ENCODE data around the gene MLLT3. TPM values are rescaled to one million over a fixed set of nuclear protein-coding genes. Genes with fewer than 3 reads are reported as not detected.

Gene MLLT3
- total RNA-seq, 2 experiments from 2014 or later: 42.5 to 49.2 TPM

DNA sequence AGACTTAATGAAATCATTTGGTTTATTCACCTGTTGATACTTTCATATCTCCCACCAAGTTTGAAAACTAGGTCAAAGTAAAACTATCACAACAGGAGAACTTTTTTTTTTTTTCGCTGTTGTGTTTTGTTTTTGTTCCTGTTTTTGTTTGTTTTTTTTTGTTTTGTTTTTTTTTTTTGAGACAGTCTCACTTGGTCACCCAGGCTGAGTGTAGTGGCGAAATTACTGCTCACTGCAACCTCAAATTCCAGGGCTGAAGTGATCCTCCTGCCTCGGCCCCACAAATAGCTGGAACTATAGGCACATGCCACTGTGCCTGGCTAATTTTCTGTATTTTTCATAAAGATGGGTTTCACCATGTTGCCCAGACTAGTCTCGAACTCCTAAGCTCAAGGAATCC lies 49.3 kb downstream of the MLLT3 start:
- no peak for DNase-seq
- intact Hi-C loops (cut with DNase I, micrococcal nuclease): loop anchor here in 1 of 2 experiments (5.0 kb wide), 1 partner anchor 34 kb away; no protein-coding TSS in a partner anchor
- Mint-ChIP-seq H3K36me3 (ENCODE audit: low read depth) (peaks cover 26% of the 10 kb centered on the region), H3K4me1 (peaks cover 64% of the 10 kb centered on the region), H3K27me3 (no peaks in the 10 kb centered on the region), H3K27ac (no peak overlapping the region), H3K4me3 (no peak overlapping the region), H3K9me3 (ENCODE audit: low read depth) (peaks cover 13% of the 10 kb centered on the region)
- ChIA-PET POLR2A (no interaction called here), CTCF (interaction anchor here (0.7 kb wide), 1 partner anchor 336 kb away, joined by 3 read pairs; no protein-coding TSS in a partner anchor)
- no peak for ATAC-seq

DNA sequence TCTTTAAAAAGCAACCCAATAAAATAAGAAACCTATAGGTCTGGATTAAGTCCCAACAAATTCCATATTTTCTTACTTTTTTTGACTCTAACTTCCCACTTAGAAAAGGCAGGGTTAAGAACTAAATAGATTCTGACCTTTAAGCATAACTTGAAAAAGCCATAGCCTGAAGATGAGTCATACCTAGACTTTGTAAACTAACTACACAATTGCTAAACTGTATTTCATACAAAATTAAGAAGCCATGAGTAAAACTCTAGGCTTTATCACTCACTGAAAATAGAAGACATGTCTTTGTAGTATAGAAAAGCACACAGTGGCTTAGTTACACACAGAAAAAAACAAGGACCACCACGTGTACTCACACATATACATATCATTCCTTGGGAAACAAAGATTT lies 51.5 kb downstream of the MLLT3 start:
- DNase-seq (no peak), ATAC-seq (peak; percentile 89)
- peaks cover 72% of the 10 kb centered on the region for H3K4me1 Mint-ChIP-seq
- H3K27me3 Mint-ChIP-seq: no peaks in the 10 kb centered on the region
- ChIA-PET POLR2A (no interaction called here), CTCF (no interaction called here)
- H3K27ac Mint-ChIP-seq: no peak overlapping the region
- peaks cover 9% of the 10 kb centered on the region for H3K36me3 Mint-ChIP-seq (ENCODE audit: low read depth)
- no peak overlapping the region for H3K4me3 Mint-ChIP-seq
- intact Hi-C loops (cut with DNase I, micrococcal nuclease): loop anchor here in 1 of 2 experiments (5.0 kb wide), 1 partner anchor 37 kb away; no protein-coding TSS in a partner anchor
- peaks cover 6% of the 10 kb centered on the region for H3K9me3 Mint-ChIP-seq (ENCODE audit: low read depth)

DNA sequence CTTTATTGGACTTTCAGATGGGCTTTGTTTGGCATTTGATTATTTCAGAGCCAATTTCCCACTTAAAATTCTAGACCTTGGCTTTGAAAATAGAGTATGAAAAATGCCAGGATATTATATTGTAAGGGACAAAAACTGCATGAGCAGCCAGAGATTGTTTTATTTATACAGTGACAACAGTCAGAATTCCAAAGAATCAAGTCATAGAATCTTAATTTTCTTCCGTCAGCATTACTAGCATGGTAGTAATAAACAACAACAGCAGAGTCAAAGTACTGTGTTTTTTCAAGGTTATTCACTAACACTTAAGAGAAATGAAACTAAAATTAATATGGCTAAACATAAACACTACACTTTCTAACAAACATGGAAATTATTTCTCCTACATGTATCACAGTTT lies 52.2 kb downstream of the MLLT3 start:
- Mint-ChIP-seq H3K4me1 (peaks cover 76% of the 10 kb centered on the region), H3K36me3 (ENCODE audit: low read depth) (peaks cover 5% of the 10 kb centered on the region), H3K4me3 (no peak overlapping the region), H3K27ac (no peak overlapping the region), H3K9me3 (ENCODE audit: low read depth) (peaks cover 2% of the 10 kb centered on the region), H3K27me3 (no peaks in the 10 kb centered on the region)
- ATAC-seq (no peak), DNase-seq (no peak)
- intact Hi-C loops (cut with DNase I, micrococcal nuclease): loop anchor here in 1 of 2 experiments (5.0 kb wide), 1 partner anchor 37 kb away; no protein-coding TSS in a partner anchor
- ChIA-PET POLR2A (no interaction called here), CTCF (interaction anchor here (0.7 to 1.3 kb wide), 4 partner anchors 9 to 54 kb away, joined by 3 read pairs; no protein-coding TSS in a partner anchor)

DNA sequence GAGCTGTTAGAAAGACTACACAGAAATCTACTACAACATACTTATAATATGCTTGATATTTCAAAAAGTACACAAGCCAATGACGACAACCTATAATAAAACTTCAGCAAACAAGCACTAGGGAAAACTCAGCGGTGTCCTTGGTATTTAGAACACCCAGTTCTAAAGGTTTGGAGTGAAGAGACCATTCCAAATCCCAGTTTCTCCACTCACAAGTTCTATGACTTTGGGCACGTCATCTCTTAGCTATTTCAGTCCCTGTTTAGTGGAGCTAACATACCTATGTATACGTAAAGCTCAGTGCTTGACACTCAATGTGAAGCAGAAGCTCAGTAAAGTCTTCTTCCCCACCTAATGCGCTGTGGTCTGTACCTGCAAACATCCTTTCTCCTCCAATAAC lies 52.8 kb downstream of the MLLT3 start:
- DNase-seq (no peak), ATAC-seq (no peak)
- ChIA-PET POLR2A (no interaction called here), CTCF (interaction anchor here (0.8 to 1.3 kb wide), 3 partner anchors 10 to 55 kb away, joined by 3 read pairs; no protein-coding TSS in a partner anchor)
- Mint-ChIP-seq H3K9me3 (ENCODE audit: low read depth) (no peaks in the 10 kb centered on the region), H3K27ac (no peak overlapping the region), H3K27me3 (no peaks in the 10 kb centered on the region), H3K36me3 (ENCODE audit: low read depth) (peaks cover 2% of the 10 kb centered on the region), H3K4me3 (no peak overlapping the region), H3K4me1 (peaks cover 76% of the 10 kb centered on the region)
- intact Hi-C loops (cut with DNase I, micrococcal nuclease): no loop called here

DNA sequence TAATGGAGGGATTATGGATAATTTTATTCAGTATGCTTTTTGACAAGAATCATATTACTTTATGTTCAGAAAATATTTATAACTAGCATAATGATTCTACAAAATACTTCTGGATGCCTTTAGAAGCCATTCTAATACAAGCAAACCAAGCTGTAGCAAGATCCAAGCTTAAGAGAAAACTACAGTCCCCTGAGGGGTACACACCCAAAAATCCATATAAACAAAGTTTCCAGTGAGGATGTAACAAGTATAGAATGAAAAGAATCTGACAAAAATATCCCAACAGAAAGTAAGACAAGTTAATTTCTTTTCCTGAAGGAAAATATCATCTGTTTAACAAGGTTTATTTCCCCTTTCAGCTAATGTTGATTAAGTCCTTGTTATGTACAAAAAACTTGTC lies 53.9 kb downstream of the MLLT3 start:
- ChIA-PET CTCF (no interaction called here), POLR2A (no interaction called here)
- intact Hi-C loops (cut with DNase I, micrococcal nuclease): no loop called here
- Mint-ChIP-seq H3K27ac (no peak overlapping the region), H3K4me1 (peaks cover 76% of the 10 kb centered on the region), H3K36me3 (ENCODE audit: low read depth) (peaks cover 2% of the 10 kb centered on the region), H3K4me3 (no peak overlapping the region), H3K9me3 (ENCODE audit: low read depth) (no peaks in the 10 kb centered on the region), H3K27me3 (no peaks in the 10 kb centered on the region)
- no peak for ATAC-seq
- no peak for DNase-seq

DNA sequence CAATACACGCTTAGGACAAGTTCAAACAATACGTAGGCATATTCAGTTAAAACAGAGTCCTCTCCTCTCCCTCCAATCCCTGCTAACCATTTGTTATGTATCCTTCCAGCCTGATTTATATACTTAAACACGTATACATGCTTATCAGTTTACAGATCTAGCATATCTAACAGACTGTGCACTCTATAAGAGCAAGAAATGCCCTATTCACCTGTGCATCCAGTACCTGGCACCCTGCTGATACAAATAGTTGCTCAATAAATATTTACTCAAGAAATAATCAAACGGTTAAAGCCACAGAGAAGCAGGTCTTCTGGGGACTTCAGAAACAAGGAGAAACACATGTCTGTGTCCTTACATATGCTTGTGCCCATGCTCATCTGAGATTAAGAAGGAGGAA lies 55.9 kb downstream of the MLLT3 start:
- ATAC-seq (no peak), DNase-seq (no peak)
- ChIA-PET CTCF (no interaction called here), POLR2A (no interaction called here)
- Mint-ChIP-seq H3K4me1 (peaks cover 81% of the 10 kb centered on the region), H3K9me3 (ENCODE audit: low read depth) (no peaks in the 10 kb centered on the region), H3K27me3 (no peaks in the 10 kb centered on the region), H3K27ac (no peak overlapping the region), H3K4me3 (no peak overlapping the region), H3K36me3 (ENCODE audit: low read depth) (no peaks in the 10 kb centered on the region)
- intact Hi-C loops (cut with DNase I, micrococcal nuclease): no loop called here

DNA sequence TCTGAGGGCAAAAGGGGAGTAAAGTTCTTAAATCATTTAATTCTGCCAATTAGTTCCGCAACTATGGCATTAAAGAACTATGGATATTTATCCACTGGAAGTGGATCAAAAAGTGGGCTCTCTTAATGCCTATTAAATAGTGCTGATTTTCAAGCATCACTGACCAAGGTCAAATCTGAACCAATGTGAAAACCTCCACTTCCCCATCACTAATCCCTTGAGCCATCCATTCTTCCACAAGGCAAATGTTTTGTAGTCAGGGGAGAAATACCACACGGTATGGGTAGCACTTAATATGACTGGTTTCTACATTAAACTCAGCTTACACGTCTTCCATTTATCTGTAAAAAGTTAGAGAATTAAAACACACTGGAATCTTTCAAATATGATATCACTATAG lies 57.6 kb downstream of the MLLT3 start:
- CTCF ChIA-PET: interaction anchor here (1.4 kb wide), 1 partner anchor 60 kb away, joined by 3 read pairs; no protein-coding TSS in a partner anchor
- Mint-ChIP-seq H3K36me3 (ENCODE audit: low read depth) (no peaks in the 10 kb centered on the region), H3K4me3 (no peak overlapping the region), H3K9me3 (ENCODE audit: low read depth) (no peaks in the 10 kb centered on the region), H3K27ac (no peak overlapping the region), H3K27me3 (no peaks in the 10 kb centered on the region), H3K4me1 (peaks cover 81% of the 10 kb centered on the region)
- ATAC-seq (no peak), DNase-seq (no peak)
- POLR2A ChIA-PET: no interaction called here
- intact Hi-C loops (cut with DNase I, micrococcal nuclease): loop anchor here in 1 of 2 experiments (5.0 kb wide), 2 partner anchors 38 to 207 kb away; no protein-coding TSS in a partner anchor

DNA sequence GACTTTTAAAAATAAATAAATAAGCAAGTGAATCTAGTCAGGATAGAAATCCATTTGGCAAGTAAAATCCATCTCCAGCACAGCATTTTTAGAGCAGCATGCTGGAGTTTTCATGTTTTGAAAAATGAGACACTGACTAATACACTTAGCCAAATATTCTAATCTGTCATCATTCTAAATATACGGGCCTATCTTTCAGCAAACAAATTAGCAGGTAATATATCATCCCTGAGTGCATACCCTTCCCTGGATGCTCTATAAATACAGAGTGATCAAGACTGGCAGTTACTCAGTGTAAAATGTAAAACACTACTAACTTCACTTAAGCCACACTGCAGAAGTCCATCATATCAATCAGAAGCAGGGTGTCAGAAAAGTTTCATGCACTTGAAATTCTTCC lies 58.4 kb downstream of the MLLT3 start:
- ATAC-seq (no peak), DNase-seq (no peak)
- POLR2A ChIA-PET: no interaction called here
- H3K36me3 Mint-ChIP-seq (ENCODE audit: low read depth): no peaks in the 10 kb centered on the region
- CTCF ChIA-PET: interaction anchor here (1.4 kb wide), 1 partner anchor 61 kb away, joined by 3 read pairs; no protein-coding TSS in a partner anchor
- H3K4me3 Mint-ChIP-seq: no peak overlapping the region
- H3K27ac Mint-ChIP-seq: no peak overlapping the region
- H3K27me3 Mint-ChIP-seq: no peaks in the 10 kb centered on the region
- intact Hi-C loops (cut with DNase I, micrococcal nuclease): loop anchor here (2.0 to 5.0 kb wide), 5 partner anchors 37 to 565 kb away; partner anchors contain the start of gene MLLT3 (in 1 of the 2)
- peaks cover 82% of the 10 kb centered on the region for H3K4me1 Mint-ChIP-seq
- no peaks in the 10 kb centered on the region for H3K9me3 Mint-ChIP-seq (ENCODE audit: low read depth)

DNA sequence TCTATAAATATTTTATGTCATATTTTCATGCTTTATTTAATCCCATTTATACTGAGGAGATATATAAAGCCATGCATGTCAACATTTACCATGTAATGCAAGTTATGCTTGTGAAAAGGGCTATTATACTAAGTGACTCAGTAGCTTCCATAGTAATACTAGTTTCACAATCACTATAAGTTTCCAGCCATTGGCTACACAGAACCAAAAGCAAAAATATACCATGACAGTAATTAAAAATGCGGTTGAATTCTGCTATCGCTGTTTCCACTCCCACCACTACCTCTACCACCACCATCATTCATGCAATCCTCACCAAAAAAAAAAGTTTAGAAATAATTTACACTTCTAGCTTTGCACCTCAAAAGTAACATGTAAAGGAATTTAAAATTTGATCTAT lies 60.2 kb downstream of the MLLT3 start:
- H3K4me3 Mint-ChIP-seq: peak overlapping the region; percentile 30
- ChIA-PET POLR2A (interaction anchor here (1.0 kb wide), 1 partner anchor 122 kb away, joined by 3 read pairs; the partner anchor contains the start of gene FOCAD), CTCF (interaction anchor here (1.2 kb wide), 1 partner anchor 63 kb away, joined by 3 read pairs; no protein-coding TSS in a partner anchor)
- no peaks in the 10 kb centered on the region for H3K27me3 Mint-ChIP-seq
- intact Hi-C loops (cut with DNase I, micrococcal nuclease): loop anchor here (2.0 to 5.0 kb wide), 5 partner anchors 39 to 563 kb away; partner anchors contain the start of gene MLLT3 (in 1 of the 2)
- ATAC-seq (peak; percentile 68), DNase-seq (no peak)
- H3K27ac Mint-ChIP-seq: peak overlapping the region; percentile 73
- no peaks in the 10 kb centered on the region for H3K9me3 Mint-ChIP-seq (ENCODE audit: low read depth)
- H3K4me1 Mint-ChIP-seq: peaks cover 86% of the 10 kb centered on the region
- no peaks in the 10 kb centered on the region for H3K36me3 Mint-ChIP-seq (ENCODE audit: low read depth)

DNA sequence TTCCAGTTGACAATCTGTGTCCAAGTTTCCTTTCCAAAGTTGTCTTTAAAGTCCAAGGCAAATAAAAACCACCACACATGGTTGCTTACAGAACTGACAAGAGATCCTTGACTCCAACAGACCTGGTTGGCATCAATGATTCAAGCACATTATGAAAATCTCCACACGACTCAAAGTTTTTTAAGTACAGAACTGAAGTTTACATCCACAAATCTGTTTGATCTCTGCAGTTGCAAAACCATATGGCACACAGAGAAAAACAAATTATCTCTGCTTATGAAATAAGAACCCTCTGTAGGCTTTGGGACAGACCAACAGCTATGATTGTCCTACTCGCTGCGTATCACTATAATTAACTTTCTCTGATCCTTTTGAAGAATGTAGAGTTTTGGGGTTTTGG lies 60.8 kb downstream of the MLLT3 start:
- Mint-ChIP-seq H3K36me3 (ENCODE audit: low read depth) (no peaks in the 10 kb centered on the region), H3K9me3 (ENCODE audit: low read depth) (no peaks in the 10 kb centered on the region), H3K27ac (peak overlapping the region; percentile 44), H3K4me3 (no peak overlapping the region), H3K4me1 (peaks cover 88% of the 10 kb centered on the region), H3K27me3 (no peaks in the 10 kb centered on the region)
- ChIA-PET POLR2A (interaction anchor here (1.0 kb wide), 1 partner anchor 122 kb away, joined by 3 read pairs; the partner anchor contains the start of gene FOCAD), CTCF (interaction anchor here (1.2 kb wide), 1 partner anchor 63 kb away, joined by 3 read pairs; no protein-coding TSS in a partner anchor)
- no peak for ATAC-seq
- intact Hi-C loops (cut with DNase I, micrococcal nuclease): loop anchor here (2.0 to 5.0 kb wide), 3 partner anchors 41 to 353 kb away; no protein-coding TSS in a partner anchor
- no peak for DNase-seq

DNA sequence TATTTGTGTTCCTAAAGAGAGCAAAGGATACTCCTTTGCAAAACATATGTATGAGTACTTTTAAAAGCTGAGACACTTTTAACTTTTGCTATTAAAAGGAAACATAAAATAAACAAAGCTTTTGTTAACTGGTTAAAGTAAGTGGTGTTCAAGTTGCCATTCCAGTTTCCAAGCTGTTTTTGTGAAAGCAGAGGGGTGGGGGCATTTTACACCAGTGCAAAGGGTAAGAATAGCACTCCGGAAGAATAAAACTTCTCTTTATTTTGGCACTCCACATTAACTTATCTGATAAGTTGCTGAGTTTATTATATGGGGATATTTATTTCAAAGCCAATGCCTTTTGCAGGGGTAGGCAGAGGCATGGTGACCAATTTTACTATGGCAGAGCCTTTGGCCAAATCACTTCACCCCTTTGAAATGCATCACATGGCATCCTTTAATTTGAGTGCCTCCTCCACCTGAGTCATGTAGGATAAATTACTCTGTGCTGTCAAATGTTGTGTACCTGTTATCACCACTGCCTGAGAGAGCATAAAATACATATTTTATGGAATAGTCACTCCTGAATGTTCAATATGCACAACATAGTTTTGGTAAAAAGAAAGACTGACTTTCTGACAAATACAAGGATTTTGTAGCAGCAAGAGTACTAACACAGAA lies 62.9 kb downstream of the MLLT3 start:
- POLR2A ChIA-PET: interaction anchor here (1.0 kb wide), 1 partner anchor 63 kb away, joined by 9 read pairs; the partner anchor contains the start of gene MLLT3
- no peak for DNase-seq
- CTCF ChIA-PET: interaction anchor here (1.0 to 1.3 kb wide), 5 partner anchors 36 to 204 kb away, joined by 3 to 4 read pairs (median 3); no protein-coding TSS in a partner anchor
- Mint-ChIP-seq H3K27ac (no peak overlapping the region), H3K27me3 (no peaks in the 10 kb centered on the region), H3K4me1 (peaks cover 84% of the 10 kb centered on the region), H3K4me3 (no peak overlapping the region), H3K9me3 (ENCODE audit: low read depth) (no peaks in the 10 kb centered on the region), H3K36me3 (ENCODE audit: low read depth) (no peaks in the 10 kb centered on the region)
- no peak for ATAC-seq
- intact Hi-C loops (cut with DNase I, micrococcal nuclease): loop anchor here (2.0 to 10.0 kb wide), 8 partner anchors 125 to 1042 kb away; partner anchors contain the start of genes FOCAD (in 1 of the 2) and HACD4 (in 1 of the 2)

All from activated CD4-positive, alpha-beta T cell treated with anti-CD3 and anti-CD28 coated beads for 36 hours (primary cell).